HG03108 (cell line): ENCODE data around the gene CCDC51.
"Not testable (repeated sequence)": the region's sequence is repeated elsewhere in the genome, so short reads cannot be mapped to it uniquely, and the experiment has no call there.

Source experiments
- ATAC-seq: cut with Tn5 transposase; IDR thresholded peaks from one replicate; pipeline ENCODE4 v1.9.1; 2021; ENCODE audit warnings: moderate library complexity; ENCODE audit not compliant: unreplicated experiment

CCDC51 gene, protein sequence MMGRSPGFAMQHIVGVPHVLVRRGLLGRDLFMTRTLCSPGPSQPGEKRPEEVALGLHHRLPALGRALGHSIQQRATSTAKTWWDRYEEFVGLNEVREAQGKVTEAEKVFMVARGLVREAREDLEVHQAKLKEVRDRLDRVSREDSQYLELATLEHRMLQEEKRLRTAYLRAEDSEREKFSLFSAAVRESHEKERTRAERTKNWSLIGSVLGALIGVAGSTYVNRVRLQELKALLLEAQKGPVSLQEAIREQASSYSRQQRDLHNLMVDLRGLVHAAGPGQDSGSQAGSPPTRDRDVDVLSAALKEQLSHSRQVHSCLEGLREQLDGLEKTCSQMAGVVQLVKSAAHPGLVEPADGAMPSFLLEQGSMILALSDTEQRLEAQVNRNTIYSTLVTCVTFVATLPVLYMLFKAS

GRCh38 chr3:48439820-48440589, at the start of gene CCDC51, which contains the start of gene TMA7:
TSS of gene CCDC51 (minus strand) at chr3:48440119. CDS start at chr3:48435128, 4,991 bp downstream.
TSS of gene TMA7 (plus strand) at chr3:48440257. CDS start at chr3:48440297, 40 bp downstream.
- ATAC-seq: peak; percentile 92

GRCh38 chr3:48486952-48487351, 47.0 kb upstream of the CCDC51 start:
- no peak for ATAC-seq

GRCh38 chr3:48482822-48483221, 42.9 kb upstream of the CCDC51 start:
- ATAC-seq: not testable (repeated sequence)

GRCh38 chr3:48480891-48481290, 41.0 kb upstream of the CCDC51 start:
- not testable (repeated sequence) for ATAC-seq

- no peak for ATAC-seq
These were observed 39.0 kb upstream of the CCDC51 start for GRCh38 chr3:48478626-48479555.

- ATAC-seq: no peak
These were observed 38.1 kb upstream of the CCDC51 start for GRCh38 chr3:48477959-48478520.

GRCh38 chr3:48476426-48477053, 36.6 kb upstream of the CCDC51 start:
- ATAC-seq: no peak

GRCh38 chr3:48475188-48475587, 35.3 kb upstream of the CCDC51 start:
- no peak for ATAC-seq

DNA sequence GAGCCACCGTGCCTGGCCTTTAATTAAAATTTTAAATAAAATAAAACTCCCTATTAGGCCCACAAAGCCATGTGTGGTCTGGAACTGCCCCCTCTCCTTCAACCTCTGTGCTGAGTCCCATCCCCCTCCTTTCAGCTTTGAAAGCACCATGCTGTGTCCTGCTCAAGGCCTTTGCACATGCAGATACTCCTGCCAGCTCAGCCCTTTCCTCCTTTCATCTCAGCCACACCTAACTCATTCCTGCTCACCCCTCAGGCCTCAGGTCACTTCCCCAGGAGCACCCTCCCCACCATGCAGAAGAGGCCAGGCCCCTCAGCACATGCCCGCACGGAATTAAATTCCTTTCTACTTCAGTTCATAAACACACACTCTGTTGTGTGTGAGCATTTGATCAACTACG, 34.7 kb upstream of the CCDC51 start:
- ATAC-seq: no peak

DNA sequence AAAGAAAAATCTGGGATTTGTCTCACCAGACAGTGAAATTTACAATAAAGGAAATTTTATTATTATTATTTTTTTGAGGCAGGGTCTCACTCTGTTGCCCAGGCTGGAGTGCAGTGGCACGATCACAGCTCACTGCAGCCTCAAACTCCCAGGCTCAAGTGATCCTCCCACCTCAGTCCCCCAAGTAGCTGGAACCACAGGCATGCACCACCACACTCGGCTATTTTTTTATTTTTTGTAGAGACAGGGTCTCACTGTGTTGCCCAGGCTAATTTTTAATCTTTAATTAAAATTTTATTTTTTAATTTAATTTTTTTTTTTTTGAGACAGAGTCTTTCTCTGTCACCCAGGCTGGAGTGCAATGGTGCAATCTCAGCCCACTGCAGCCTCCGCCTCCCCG, 34.1 kb upstream of the CCDC51 start:
- not testable (repeated sequence) for ATAC-seq

DNA sequence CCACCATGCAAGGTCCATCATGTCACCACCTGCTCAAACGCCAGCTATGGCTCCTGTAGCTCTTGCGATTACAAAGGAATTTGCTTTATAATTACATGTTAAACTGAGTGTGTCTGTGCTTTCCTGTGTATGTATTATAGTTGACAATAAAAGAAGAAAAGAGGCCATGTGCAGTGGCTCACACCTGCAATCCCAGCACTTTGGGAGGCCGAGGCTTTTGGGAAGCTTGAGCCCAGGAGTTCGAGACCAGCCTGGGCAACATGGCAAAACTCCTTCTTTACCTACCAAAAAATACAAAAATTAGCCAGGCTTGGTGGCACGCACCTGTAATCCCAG, 33.7 kb upstream of the CCDC51 start:
- no peak for ATAC-seq

DNA sequence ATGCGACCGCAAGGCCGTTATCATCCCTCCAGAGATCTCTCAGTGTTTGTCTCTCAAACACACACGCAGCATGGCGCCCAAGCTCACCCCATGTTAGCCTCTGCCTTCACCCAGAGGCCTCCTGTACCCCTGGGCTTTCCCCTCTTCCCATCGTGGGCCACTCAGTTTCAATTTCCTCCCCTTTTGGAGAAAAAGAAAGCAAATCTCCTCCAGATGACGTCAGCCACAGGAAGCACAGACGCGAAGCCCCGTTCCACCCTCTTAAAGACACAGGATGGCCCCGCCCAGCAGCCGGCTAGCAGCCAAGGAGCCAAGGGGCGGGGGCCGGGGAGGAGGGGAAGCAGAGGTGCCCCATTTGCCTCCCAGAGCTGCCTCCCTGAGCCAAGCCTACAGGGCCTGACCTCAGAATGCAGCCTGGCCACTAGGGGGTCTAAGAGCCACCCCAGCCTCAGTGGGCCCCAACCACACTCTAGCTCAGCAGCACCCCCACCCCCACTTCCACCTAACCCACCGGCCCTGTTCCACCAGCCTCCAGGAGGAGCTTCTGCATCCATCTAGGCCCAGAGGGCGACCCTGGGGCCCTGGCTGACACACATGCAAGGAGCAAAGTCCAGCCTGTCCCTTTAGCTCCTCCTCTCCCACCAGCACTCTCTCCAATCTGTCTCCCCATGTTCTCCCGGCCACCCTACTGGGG, 33.2 kb upstream of the CCDC51 start:
- peak; percentile 75 for ATAC-seq

GRCh38 chr3:48472673-48472922, 32.7 kb upstream of the CCDC51 start:
- no peak for ATAC-seq

GRCh38 chr3:48470286-48470685, 30.4 kb upstream of the CCDC51 start:
- ATAC-seq: no peak

DNA sequence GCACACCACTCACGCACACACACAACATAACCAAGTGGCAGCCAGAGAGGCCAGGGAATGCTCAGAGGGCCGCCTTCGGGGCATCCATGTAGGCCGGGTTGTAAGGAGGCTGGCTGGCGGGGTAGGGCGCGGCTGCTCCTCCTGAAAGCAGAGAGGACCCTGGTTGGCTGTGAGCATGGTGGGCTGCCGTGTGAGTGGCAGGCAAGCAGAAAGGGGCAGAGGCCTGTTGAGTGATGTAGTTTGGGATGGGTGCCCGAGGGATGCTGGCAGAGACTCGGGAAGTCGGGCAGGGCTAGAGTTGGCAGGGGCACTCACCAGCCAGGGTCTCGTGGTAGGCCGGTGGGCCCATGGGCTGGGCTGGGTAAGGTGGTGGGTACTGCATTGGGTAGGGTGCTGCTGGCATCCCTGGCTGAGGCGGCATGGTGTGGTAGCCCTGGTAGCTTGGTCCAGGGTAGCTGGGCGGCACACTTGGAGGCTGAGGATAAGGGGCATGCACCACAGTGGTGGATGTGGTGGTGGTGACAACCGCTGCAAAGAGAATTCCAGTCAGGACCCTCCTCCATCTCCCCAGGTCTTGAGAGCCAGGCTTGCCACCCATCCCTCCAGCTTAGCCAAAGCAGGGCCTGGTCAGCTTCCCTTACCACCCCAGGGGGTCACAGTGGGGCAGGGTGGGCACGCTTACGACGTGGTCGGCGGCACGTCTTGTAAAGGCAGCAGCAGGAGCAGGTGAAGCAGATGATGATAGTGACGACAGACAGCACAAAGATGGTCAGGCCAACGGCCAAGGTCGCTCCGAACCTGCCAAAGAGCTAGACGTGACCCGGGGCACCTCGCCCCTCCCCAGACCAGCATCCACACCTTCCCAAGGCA, 29.4 kb upstream of the CCDC51 start:
- ATAC-seq: no peak

DNA sequence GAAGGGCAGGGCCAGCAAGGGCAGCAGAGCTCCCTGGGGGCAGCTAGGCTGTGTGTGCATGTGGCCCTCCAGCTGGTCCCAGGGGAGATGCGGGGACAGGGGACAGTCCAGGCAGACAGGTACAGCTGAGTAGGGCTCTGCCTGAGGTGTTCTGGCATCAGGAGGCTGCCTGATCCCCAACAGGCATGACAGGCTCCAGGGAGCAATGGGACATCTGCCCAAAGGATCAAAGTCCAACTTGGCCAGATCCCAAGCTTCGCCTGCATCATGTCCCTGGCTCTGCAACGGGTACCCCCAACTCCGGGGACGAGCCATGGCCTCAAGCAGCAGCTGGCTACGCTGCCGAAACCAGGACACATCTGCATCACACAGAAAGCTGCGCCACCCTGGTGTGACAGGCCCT, 28.4 kb upstream of the CCDC51 start:
- no peak for ATAC-seq

DNA sequence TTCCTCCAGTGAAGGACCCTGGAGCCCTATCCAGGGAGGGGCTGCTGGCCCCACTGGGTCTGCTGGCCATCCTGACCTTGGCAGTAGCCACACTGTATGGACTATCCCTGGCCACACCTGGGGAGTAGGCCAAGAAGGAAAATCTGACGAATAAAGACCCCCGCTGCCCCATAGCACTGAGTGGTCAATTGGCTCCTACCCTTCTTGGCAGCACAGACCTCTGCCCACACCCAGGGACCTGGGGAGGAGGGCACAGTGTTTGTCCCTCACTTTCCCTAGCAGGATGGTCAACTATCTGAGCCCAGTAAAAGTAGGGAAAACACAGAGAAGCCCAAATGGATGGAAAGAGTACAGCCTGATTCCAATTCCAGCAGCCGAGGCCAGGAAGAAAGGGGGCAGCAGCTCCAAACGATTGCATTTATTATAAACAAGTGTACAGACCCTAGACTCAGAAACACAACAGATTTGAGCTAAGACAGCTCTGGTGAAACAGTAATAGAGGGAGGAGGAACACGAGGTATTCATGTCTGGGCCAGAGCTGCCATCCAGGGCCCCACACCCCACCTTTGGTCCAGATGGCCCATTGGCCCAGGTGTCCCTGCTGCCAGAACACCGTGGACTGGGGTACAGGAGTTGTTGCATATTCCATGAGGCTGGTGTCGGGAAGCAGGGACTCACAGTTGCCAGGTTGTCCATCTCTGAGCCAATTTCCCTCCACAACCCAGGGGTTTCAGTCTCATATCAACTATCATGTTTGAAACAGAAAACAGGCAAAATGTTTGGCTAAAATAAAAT, 27.8 kb upstream of the CCDC51 start:
- no peak for ATAC-seq

DNA sequence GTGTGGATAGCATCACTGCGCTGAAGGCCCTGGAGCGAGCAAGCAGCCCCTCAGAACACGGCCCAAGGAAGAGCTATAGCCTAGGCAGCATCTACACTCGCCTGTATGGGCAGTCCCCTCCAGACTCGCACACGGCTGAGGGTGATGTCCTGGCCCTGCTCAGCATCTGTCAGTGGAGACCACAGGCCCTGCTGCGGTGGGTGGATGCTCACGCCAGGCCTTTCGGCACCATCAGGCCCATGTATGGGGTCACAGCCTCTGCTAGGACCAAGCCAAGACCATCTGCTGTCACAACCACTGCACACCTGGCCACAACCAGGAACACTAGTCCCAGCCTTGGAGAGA, 27.2 kb upstream of the CCDC51 start:
- no peak for ATAC-seq
